Placental pericyte (primary cell): Measurements from ENCODE around the gene TMEM165. TPM values are rescaled to one million over a fixed set of nuclear protein-coding genes. Genes with fewer than 3 reads are reported as not detected.

Source experiments
- small RNA-seq: library from RNA; depleted of rRNA; stranded (forward); fragments of <200 nt; gene quantifications from one replicate; pipeline ENCODE3, GENCODE V24; 2012; ENCODE audit warnings: low replicate concordance
- total RNA-seq: library from RNA; depleted of rRNA; stranded (reverse); fragments of >200 nt; gene quantifications from 2 replicates; pipeline ENCODE4 v1.2.3, GENCODE V29; 2012

Gene TMEM165
- 132 and 214 TPM in 2 replicates for total RNA-seq

GRCh38 chr4:55395529-55396307, at the start of gene TMEM165:
Gene TMEM165, plus strand, starts transcription at chr4:55395957. Its CDS starts 233 bp downstream, at chr4:55396190.

GRCh38 chr4:55345980-55346850, 49.5 kb upstream of the TMEM165 start, which contains the start of gene SRD5A3:
Gene SRD5A3, plus strand, starts transcription at chr4:55346242. Its CDS starts 95 bp downstream, at chr4:55346337.

Small RNAs within 50 kb of the gene (small RNA-seq; reads per million reads assigned to genes)
- gene RF00019, result not detected

Other genes starting within 250 kb of the TMEM165 start
- 7.0 and 9.3 TPM in 2 replicates for gene SRD5A3, start 49.7 kb upstream of the TMEM165 start, total RNA-seq
- 16.0 and 46.5 TPM in 2 replicates for gene CLOCK, start 151.0 kb downstream of the TMEM165 start, total RNA-seq
- gene PDCL2, start 196.3 kb downstream of the TMEM165 start, total RNA-seq, result not detected in 2 replicates
- not detected in 2 replicates for gene NMU, start 240.3 kb downstream of the TMEM165 start, total RNA-seq